MM.1S (cell line): ENCODE results near the gene AGBL4.

Experiments used
- EZH2 ChIP-seq: fragments of 300-600 bp; sonication (generic); optimal IDR thresholded peaks from 2 replicates; pipeline ENCODE3; 2017; ENCODE audit warnings: low read depth, mild to moderate bottlenecking, antibody characterized with exemption, low read length, mixed read lengths
- TF ChIP-seq, protein P1 (sequence below): fragments of 300-600 bp; sonication (generic); IDR thresholded peaks from 2 replicates; pipeline ENCODE4 v1.5.1; 2016; ENCODE audit warnings: antibody characterized with exemption, low read length, mixed read lengths

GRCh38 chr1:48704736-48705135, 1319.0 kb downstream of the AGBL4 start:
- TF ChIP-seq, protein P1, sequence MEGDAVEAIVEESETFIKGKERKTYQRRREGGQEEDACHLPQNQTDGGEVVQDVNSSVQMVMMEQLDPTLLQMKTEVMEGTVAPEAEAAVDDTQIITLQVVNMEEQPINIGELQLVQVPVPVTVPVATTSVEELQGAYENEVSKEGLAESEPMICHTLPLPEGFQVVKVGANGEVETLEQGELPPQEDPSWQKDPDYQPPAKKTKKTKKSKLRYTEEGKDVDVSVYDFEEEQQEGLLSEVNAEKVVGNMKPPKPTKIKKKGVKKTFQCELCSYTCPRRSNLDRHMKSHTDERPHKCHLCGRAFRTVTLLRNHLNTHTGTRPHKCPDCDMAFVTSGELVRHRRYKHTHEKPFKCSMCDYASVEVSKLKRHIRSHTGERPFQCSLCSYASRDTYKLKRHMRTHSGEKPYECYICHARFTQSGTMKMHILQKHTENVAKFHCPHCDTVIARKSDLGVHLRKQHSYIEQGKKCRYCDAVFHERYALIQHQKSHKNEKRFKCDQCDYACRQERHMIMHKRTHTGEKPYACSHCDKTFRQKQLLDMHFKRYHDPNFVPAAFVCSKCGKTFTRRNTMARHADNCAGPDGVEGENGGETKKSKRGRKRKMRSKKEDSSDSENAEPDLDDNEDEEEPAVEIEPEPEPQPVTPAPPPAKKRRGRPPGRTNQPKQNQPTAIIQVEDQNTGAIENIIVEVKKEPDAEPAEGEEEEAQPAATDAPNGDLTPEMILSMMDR: no peak
- TF ChIP-seq EZH2: no peak
